ENCODE data around the gene BRCA1.

DNA sequence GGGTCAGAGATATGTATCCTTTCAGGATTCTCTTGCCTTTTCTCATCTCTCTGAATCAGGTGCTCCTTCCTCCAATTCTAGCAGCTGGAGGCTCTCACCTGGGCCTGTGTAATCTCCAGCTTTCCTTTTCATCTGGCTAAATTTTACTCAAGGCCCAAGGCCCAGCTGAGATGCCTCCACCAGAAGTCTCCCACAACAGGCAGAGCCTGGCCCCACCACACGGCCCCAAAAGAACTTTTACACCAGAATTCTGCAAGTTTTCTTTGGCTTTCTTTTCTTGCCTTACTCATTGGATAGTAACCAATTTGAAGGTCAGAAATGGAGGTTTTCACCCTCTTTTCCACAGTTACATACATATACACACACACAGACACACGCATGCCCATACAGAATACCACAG is 85.5 kb downstream of the BRCA1 start:
- TF ChIP-seq CTCF (IDR thresholded peaks at IDR 0.05) (no peak), POLR2A (IDR thresholded peaks at IDR 0.05) (no peak)

Measured in esophagus squamous epithelium (tissue), 4 donors.